Sigmoid colon (tissue), 4 donors: ENCODE data around the gene LGALS1.

Source experiments
- POLR2A ChIP-seq, 2 donors: fragments of 450-650 bp; IDR thresholded peaks; one replicate each; pipeline ENCODE4 v1.6.1; 2016; ENCODE audit warnings: antibody characterized with exemption in 2 of 2, mild to moderate bottlenecking in 2 of 2, moderate library complexity in 2 of 2
- POLR2AphosphoS5 ChIP-seq, 4 donors: sonication (generic); formaldehyde crosslinking; IDR thresholded peaks; one replicate each; pipeline ENCODE4 v1.6.1; 2017; ENCODE audit warnings: antibody characterized with exemption in 4 of 4
- TF ChIP-seq, protein P1 (sequence below), 4 experiments: fragments of 450-650 bp in 3 of 4; fragments of 200-600 bp in 1 of 4; IDR thresholded peaks; one replicate each; pipeline ENCODE4 v1.5.1; 2016 to 2019; ENCODE audit warnings: antibody characterized with exemption in 4 of 4, mild to moderate bottlenecking in 3 of 4, moderate library complexity in 2 of 4

DNA sequence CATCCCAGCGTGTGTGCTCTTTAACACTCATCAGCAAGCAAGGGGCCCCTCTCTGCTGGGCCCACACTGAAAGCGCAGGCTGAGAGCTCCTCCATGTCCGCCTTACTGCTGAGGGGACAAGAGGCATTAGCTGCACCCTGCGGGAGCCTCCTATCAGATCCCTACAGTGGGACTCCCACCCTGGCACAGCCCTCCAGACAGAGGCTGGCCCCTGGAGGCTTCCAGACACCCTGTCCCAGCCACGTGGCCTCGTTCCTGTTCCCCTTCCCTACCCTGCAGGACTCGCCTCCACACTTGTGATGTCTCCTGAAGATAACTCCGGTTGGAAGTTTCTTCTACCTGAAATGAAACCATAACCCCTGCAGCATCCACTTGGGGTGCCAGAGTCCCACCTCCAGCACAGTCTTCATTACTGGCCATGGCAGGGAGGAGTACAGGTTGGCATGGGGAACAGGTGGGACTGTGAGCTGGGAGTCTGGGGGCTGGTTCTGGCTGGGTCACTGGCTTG lies 41.0 kb upstream of the LGALS1 start:
- TF ChIP-seq, protein P1, sequence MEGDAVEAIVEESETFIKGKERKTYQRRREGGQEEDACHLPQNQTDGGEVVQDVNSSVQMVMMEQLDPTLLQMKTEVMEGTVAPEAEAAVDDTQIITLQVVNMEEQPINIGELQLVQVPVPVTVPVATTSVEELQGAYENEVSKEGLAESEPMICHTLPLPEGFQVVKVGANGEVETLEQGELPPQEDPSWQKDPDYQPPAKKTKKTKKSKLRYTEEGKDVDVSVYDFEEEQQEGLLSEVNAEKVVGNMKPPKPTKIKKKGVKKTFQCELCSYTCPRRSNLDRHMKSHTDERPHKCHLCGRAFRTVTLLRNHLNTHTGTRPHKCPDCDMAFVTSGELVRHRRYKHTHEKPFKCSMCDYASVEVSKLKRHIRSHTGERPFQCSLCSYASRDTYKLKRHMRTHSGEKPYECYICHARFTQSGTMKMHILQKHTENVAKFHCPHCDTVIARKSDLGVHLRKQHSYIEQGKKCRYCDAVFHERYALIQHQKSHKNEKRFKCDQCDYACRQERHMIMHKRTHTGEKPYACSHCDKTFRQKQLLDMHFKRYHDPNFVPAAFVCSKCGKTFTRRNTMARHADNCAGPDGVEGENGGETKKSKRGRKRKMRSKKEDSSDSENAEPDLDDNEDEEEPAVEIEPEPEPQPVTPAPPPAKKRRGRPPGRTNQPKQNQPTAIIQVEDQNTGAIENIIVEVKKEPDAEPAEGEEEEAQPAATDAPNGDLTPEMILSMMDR (IDR thresholded peaks at IDR 0.05): no peak
- TF ChIP-seq POLR2A (IDR thresholded peaks at IDR 0.05) (no peak), POLR2AphosphoS5 (IDR thresholded peaks at IDR 0.05) (no peak)
